GDM1 (cell line): ENCODE results near the gene ATP2C1.

ENCODE experiments used
- DNase-seq: peaks from one replicate; lab custom pipeline; 2025; lab: John Stamatoyannopoulos, UW

ATP2C1 gene

DNA sequence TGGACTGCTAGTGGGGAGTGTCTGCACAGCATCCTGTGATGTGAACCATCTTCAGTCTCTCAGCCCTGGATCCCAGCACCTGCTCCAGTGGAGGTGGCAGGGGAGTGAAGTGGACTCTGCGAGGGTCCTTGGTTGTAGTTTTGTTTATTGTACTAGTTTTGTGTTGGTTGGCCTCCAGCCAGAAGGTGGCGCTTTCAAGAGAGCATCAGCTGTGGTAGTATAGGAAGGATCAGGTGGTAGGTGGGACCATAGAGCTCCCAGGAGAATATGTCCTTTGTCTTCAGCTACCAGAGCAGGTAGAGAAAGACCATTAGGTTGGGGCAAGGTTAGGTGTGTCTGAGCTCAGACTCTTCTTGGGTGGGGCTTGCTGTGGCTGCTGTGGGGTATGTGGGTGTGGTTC is 153.7 kb downstream of the ATP2C1 start:
- DNase-seq, result no peak

DNA sequence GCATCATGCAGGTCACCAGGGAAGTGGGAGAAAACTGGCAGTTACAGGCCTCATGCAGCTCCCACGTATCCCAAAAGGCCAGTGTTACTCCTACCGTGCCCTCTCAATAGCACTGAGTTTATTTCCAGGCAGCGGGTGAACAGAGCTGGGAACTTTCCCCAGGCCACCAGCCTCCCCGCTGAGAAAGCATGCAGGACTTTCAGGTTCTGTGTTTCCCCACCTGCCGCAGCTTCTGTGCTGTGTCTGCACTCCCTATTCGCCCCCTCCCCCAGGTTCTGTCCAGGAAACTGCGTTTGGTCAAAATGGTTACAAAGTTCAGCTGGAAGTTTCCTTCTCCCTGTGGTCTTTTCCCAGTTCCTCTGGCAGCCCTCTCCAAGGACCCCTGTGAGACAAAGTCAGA is 154.1 kb downstream of the ATP2C1 start:
- no peak for DNase-seq

DNA sequence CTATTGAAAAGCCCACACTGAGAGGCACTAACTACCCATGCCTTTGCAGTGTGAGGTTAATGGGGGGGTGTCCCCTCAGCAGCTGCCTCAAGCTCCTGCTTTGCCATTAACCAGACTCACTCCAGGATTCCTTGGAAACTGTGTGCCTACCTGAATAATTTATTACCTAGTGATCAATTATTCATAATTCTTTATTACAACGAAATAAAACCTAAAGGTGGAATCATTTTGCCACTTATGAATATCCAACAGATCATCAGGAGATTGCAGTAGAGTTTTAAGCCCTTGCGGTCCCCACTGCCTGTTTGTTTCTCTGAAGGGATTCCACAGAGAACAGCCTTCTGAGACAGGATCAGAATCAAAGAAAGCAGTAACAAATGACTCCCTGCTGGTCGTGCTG is 156.1 kb downstream of the ATP2C1 start:
- DNase-seq, result no peak

DNA sequence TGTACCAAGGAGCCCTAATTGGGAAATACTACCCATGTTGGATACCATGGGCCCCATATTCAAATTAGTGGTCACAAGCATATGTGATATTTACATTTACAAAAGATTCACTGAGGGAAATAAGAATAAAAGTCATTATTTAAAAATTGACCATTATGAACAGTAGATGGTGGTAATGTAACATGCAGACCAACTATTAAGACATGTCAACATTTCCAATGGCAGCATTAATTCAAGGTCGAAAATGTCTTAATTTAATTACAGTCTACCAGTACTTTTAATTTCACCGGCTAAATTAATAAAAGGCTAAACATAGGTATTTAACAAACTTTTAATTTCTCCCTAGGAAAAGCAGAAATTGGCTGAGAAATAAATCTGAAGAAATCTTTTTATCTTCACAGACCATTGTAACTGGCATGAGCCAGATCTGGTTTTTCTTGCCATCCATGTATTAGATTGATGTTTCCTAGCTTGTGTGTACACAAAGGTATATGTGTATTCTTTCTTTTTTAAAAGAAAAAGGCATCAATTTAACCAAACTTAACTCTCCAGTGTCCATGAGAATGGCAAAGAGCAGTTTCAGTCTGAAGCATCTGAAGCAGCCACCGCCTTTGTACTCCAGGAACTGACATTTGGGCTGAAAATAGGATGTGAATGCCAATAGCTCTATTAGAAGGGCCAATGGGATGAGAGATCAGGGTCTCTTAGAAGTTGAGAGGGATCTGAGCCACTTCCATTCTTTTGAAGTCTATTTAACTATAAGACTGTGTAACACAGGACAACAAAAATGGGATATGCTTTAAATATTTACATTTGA is 159.4 kb downstream of the ATP2C1 start:
- no peak for DNase-seq
